Activated gamma-delta T cell (primary cell): ENCODE results near the gene C20orf173.
"Not testable (repeated sequence)": the region's sequence is repeated elsewhere in the genome, so short reads cannot be mapped to it uniquely, and the experiment has no call there.

Experiments
- DNase-seq: peaks from one replicate; lab custom pipeline; 2025; lab: John Stamatoyannopoulos, UW
- total RNA-seq, 2 donors: gene quantifications; one replicate each; lab custom pipeline; 2026; lab: John Stamatoyannopoulos, UW

C20orf173 gene, protein sequence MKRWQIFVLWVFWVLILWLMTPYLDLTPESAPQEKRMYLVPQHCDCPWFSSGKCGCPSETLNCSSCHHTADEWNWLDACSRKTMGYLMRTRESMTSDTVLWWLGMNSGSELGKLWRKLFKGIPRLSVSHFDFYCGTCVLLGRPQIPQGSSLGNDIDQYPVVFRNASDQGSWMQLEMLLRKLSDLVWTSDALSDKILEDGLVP
- 0 reads per million in 2 donors for total RNA-seq

DNA sequence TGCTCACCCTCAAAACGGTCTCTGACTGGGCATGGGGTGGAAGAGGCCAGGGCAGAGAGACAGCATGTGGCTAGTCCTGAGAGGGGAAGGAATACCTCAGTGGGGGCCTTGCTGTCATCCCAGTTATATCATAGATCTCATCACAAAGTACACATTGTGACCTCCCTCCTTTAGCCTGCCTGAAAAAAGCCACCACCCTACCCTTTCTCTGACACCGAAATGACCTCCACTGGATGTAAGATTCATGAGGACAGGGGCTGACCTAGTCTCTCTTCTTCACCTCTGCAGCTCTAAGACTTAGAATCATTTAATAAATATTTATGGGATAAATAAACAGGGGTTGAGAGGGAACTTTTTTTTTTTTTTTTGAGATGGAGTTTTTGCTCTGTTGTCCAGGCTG is at the start of gene C20orf173:
Gene C20orf173, minus strand, starts transcription at position 101 of the 400 bp plus-strand sequence. CDS start 279 bp downstream, outside the sequence.
- DNase-seq = no peak

DNA sequence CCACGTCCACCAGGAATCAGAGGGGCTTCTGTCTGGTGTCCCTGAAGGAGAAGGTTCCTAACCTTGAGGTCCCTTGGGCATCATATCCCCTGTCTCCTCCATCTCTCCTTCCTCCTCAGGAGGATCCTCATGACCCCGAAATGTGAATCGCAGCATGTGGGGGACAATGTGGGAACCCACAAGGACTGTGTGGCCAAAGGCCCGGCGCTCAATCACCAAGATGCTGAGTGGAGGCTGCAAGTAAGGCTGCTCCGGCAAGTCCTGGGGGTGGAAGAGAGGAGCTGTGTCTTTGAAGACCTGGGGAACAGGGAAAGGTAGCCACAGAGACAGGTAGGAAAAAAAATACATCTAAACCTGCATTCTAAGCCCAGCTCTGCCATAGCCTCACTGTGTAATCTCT is 49.7 kb upstream of the C20orf173 start:
- DNase-seq = no peak

DNA sequence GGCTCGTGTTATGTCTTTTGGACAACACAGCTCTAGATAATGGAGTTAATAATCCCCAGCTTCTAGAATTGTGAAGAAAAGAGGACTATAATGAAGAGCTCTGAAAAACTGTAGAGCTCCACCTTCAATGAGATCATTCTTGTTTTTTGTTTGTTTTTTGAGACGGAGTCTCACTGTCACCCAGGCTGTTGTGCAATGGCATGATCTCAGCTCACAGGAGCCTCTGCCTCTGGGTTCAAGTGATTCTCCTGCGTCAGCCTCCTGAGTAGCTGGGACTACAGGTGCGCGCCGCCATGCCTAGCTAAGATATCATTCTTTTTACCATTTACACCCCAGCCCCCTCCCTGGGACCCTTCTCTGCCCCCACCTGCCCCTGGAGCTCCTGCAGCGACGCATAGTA is 49.0 kb upstream of the C20orf173 start:
- no peak for DNase-seq

DNA sequence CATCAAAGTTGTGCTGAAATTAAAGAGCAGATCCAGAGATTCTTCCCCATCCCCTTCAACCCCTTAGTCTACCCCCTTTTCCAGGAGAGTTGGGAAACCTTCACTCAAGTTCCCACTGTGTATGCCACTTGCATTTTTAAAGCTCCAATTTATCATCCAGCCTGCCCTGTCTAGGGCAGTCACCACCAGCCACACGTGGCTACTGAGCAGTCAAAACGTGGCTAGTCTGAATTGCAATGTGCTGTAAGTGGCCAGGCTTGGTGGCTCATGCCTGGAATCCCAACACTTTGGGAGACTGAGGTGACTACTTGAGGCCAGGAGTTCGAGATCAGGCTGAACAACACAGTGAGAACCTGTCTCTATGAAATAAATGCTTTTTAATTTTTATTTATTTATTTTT is 47.4 kb upstream of the C20orf173 start:
- DNase-seq = no peak

DNA sequence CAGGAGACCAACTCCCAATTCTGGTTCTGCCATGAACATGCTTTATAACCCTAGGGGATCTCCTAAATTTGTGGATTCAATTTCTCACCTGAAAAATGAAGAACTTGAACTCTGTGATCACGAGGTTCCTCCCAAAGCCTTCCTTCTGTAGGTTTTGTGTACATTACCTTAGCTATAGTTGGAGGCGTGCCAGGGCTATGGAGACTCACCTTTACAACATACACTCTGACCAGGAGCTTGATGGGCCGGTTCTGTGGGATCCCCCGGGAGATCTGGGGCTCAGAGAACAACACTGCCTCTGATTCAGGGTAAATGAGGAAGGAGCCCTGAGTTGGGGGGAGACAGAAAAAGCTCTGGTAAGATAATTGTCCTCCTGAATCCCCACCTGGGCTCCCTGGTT is 46.5 kb upstream of the C20orf173 start:
- DNase-seq = no peak

DNA sequence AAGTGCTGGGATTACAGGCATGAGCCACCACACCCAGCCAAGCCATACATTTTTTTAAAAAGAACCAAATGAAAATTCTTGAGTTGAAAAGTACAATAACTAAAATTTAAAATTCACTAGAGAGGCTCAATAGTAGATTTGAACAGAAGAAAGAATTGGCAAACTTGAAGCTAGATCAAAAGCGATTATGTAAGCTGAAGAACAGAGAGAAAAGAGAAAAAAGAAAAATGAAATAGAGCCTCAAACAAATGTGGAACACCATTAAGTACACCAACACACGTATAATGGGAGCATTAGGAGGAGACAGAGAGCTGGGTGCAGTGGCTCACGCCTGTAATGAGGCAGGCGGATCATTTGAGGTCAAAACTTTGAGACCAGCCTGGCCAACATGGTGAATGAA is 43.4 kb upstream of the C20orf173 start:
- no peak for DNase-seq

DNA sequence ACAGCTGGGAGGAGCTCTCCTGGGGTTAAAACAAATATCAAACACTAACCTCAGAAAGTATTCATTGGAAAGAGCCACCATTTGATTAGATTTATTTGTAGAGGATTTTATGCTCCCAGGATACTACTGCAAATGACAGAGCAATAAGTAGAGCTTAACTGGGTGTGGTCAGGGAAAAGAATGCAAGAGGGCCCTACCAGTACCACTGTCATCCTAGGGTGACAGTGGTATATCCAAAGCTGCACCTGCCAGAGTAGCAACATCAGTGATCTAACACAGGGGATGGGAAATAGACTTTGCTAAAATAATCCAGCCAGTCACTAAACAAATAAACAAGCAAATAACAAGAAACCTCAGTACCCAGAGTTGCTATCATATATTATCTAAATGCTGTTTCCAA is 42.1 kb upstream of the C20orf173 start:
- no peak for DNase-seq

DNA sequence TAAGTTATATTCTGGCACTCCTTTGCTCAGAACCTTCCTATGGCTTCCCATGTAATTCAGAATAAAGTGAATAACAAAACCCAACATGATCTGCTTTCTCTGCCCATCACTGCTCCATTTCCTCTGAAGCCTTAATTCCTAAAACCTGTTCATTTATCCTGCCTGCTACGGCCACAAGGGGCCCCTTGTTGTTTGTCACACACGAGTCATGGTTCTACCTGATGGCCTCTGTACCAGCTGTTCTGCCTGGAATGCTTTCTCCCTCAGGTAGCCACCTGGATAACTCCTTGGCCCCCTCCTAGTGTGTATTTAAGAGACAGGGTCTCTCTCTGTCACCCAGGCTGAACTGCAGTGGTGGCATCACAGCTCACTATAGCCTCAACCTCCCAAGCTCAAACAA is 39.2 kb upstream of the C20orf173 start:
- no peak for DNase-seq

DNA sequence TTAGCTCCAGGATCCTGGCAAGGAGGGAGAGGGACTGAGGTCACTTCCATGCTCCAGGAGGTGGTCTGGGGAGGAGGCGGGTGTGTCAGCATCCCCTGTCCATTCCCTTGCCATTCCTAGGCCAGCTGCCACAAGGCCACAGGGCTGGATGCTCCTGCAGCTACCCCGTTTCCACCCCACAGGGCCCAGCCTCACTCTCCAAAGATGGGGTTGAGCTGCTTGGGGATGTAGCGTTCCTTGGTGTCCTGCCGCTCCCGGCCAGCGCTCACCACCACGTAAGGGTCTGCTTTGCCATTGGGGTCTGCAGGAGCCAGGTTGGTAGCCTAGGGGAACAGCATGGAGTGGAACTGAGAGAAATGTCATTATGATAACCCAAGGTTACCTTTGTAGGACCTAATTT is 35.5 kb upstream of the C20orf173 start:
- DNase-seq = no peak

DNA sequence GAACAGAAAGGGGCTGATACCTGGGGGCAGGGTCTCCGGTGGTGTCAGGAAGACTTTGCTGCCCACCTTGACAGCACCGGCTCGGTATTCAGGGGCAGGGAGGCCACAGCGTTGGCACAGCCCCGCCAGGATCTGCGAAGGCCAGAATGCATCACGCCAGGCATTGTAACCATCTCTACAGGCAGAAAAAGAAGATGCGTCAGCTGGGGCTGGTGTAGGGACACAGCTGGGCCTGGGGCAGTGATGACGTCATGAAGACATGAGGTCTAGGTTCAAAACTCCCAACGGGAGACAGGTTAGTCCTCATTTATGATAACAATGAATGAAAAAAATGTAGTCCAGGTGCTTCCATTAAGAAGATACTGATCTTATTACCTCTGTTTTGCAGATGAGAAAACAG is 34.4 kb upstream of the C20orf173 start:
- DNase-seq = no peak

DNA sequence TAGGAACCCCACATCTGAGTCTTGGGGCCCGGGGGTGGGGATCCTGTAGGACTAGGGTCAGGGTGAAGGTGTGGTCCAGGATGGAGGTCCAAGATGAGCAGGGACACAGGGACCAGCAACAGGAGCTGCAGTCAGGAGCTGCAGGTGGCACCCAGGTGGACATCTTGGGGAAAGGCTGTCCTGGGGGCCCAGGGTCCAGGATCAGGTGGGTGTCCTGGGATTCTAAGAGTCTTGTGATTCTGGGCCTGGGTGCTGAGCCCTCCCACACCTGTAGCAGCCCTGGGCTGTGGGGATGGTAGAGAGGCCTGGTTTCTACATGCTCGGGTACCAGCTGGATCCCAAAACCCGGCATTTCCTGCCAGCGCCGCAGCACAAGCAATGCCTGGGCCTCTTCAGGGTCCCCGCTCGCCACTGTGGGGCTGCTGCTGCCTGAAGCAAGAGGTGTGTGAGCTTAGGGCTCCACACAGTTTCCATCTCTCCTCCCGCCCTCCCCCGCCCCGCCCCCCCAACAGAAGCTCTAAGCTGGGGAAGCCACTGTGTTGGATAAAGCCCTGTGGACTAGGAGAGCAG is 33.2 kb upstream of the C20orf173 start:
- DNase-seq = no peak

DNA sequence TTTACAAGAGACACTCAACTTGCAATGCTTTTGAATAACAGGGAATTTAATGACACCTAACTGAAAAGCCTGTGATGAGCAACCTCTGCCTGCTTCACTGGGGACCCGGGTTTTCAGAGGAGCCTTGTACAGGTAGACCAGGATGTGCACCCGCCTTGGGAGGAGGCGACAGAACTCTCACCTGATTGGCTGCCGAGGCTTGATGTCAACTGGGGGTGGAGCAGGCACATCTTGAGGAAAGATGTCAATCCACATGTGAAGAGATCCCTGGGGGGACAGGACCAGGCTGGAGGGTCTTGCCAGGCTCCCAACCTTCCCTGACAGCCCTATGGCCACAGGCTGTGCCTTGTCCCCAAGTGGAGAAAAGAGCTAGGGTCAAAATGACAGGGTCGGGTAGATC is 32.2 kb upstream of the C20orf173 start:
- DNase-seq = no peak

DNA sequence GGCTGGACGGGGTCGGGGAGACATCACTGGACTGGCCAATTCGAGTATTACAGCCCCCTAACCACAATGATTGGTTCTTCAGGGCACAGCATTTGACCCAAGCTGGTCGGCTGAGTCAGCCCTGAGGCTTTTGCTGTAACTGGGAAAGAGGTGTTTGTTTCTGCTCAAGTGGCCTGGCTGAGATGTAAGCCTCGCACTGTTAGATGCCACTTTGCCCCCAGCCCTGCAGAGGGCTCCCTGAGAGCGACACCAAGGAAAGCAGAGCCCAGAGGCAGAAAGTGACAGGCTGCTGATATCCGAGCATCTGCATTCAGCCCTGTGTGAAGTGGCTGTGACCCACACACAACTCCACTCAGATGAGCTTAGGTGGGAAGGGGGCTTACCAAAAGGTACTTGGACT is 31.8 kb upstream of the C20orf173 start:
- no peak for DNase-seq

DNA sequence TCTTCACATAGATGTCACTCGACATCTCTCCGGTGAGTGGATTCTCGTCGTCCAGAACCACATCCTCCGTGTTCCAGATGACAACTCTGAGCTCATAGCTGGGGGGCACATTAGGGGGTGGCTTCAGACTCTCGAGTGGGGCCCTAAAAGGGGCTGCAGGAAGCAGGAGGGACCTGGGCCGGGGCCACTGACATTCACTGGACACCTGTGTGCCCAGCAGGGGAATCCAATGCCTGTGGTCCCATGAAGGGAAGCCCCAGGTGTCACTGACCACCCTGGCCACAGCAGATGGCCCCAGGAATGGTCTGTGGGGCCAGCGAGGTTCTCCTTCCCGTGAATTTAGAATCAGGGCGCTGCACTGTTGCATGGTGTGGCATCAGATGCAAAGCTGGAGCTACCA is 31.1 kb upstream of the C20orf173 start:
- DNase-seq = no peak

DNA sequence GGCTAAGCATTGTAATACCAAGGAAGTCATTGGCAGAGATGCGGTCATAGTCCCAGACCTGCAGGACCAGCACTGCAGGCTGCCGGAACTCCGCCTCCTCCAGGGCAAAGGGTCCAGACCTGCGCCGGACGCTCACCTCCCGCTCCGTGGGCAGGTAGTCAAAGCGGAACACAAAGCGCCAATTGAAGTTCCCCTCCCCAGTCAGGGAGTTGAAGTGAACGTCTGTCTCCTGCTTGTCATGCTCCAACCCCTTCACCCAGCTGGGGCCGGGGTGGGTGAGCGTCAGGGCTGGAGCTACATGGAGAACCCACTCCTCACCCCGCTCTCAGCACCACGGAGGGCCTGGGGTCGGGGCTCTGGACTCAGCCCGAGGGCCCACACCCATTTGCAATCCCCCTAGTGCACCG is 30.7 kb upstream of the C20orf173 start:
- no peak for DNase-seq

DNA sequence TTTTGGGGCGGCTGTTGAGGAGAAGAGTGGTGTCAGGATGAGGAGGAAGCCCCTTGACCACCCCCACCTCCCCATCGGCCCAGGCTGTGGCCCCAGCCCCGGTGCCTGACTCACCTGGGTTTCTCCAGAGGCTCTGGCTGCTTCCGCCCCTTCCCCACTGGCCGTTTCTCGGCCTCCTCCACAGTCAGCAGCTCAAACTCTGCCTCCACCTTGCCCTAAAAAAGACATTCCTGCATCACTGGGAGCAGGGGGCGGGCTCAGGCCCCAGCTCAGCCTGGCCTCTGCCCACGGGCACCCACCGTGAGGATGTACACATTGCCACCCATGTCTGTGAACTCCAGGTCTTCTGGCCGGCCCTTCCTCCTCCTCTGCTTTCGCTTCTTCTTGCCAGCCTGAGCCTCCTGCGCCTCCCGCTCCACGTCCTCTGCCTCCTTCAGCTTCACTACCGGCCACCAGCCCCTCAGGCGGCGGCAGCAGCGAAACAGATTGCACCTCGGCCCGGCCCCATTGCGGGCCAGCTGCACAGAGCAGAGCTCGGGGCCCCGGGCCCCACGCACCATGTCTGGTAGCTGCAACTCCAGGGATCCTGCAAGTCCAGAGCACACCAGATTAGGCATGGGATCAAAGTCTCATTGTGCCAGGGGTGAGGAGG is 29.7 kb upstream of the C20orf173 start:
- no peak for DNase-seq

DNA sequence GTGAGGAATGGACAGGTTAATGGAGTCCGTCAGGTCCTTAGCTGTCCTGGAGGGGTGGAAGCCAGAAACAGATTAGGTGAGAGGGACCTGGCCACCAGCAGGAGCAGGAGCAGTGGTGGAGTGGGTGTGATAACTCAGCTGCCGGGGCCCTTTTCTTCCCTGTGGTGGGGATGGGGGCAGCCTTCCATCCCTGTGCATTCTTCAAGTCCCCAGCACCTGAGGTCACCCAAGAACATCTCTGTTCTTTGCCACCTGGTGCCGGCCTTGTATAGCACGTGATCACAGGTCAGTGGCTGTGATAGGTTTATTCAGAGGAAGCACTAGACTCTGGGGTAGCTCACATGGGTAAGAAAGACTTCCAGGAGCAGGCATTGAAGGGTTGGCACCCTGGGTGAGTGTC is 29.0 kb upstream of the C20orf173 start:
- DNase-seq = no peak

DNA sequence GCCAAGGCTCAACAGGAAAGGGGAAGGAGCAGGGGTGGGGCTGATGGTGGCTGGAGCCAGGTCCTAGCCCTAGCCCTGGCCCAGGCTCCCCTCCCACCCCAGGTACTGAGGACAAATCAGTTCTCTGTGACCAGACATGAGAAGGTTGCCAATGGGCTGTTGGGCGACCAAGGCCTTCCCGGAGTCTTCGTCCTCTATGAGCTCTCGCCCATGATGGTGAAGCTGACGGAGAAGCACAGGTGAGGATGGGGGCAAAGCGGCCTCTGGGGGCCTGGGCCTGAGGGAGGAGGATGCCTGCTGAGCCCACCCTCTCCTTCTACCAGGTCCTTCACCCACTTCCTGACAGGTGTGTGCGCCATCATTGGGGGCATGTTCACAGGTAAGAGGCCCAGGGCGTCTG is 27.4 kb upstream of the C20orf173 start:
- no peak for DNase-seq

DNA sequence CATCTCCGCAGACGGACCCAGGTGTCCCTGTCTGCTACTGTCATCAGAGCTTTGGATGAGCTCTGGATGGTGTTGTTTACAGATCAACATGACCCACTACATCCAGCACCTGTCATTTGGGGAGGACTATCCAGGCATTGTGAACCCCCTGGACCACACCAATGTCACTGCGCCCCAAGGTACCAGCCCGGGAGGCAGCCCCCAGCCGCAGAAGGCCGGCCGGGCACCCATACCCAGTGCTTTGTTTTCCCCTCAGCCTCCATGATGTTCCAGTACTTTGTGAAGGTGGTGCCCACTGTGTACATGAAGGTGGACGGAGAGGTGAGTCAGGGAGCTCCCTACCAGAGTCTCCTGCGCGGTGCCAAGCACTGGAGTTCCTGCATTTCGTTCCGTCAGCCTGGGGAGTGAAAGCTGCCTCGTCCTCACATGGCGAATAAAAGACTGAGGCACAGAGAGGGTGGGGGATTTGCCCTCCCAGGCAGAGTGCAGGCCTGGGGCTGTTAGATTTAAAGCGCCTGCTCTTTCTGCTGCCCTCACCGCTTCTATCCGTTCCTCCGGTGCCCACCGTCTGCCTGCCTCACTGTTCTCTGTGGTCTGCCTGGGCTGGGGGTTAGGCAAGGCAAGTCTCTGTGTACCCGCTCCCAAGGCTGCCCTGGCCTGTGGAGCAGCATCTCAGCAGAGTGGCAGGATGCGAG is 26.6 kb upstream of the C20orf173 start:
- DNase-seq = no peak

DNA sequence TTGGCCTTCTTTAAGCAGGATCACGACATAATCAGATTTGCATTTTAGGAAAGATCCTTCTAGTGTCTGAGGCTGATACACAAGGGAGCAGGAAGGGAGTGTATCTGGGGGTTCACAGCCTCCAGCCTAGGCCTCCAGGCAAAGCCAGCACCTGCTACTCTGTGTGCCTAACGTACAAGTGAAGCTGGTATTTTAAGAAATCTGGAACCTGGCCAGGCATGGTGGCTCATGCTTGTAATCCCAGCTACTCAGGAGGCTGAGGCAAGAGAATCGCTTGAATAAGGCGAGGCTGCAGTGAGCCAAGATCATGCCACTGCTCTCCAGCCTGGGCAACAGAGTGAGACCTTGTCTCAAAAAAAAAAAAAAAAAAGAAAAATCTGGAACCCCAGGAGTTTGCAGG is 26.0 kb upstream of the C20orf173 start:
- not testable (repeated sequence) for DNase-seq

DNA sequence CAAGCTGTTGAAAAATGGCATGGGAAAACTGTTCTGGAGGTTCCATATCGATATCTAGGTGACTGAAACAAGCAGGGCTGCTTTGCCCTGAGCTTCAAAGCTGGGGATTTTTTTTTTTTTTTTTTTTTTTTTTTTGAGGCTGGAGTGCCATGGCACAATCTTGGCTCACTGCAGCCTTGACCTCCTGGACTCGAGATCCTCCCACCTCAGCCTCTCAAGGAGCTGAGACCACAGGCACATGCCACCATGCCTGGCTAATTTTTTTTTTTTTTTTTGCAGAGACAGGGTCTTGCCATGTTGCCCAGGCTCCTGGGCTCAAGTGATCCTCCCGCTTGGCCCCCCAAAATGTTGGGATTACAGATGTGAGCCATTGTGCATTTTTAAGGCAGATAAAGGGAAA is 23.5 kb upstream of the C20orf173 start:
- no peak for DNase-seq

DNA sequence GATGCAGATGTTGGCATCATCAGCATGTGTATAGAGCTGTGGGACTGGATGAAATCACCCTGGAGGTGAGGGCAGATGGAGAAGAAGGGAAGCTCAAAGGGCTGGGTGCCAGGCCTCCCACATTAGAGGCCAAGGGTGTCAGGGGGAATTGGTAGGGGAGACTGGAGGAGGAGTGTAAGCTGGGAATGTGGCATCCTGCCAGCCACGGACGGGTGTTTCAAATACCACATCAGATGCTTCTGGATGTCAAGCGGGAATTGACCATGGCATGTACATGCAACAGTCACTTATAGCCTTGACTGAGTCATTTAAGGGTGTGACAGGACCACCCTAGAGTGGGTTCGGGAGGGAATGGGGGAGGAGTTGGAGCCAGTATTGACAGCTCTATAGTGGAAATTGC is 22.1 kb upstream of the C20orf173 start:
- DNase-seq = no peak

DNA sequence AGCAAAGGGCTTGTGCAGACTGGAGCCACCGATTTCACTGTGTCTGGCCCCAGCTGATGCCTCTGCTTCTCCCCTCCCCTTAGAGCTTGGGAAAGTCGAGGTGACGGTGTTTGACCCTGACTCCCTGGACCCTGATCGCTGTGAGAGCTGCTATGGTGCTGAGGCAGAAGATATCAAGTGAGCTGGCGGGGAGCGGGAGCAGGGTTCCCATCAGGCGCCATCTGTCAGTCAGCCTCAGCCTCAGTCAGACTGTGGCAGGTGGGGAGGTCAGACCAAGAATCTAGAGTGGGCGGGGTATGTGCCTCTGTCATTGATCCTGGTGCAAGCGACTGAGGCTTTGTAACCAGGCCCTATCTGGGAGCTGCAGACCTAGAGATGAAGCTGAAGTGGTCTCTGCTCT is 17.9 kb upstream of the C20orf173 start:
- no peak for DNase-seq
